Measurements from ENCODE around the gene C19orf33.

The C19orf33 gene

DNA sequence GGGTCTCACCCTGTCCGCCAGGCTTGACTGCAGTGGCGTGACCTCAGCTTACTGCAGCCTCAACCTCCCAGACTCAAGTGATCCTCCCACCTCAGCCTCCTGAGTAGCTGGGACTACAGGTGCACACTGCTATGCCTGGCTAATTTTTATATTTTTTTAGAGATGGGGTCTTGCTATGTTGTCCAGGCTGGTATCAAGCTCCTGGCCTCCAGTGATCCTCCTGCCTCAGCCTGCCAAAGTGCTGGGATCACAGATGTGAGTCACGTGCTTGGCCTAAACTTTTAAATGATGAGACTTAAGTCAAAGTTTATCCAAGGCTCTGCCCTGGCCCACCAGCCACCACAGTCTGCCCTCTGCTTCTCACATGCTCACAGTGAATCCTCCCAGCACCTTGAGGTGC lies 2.2 kb downstream of the C19orf33 start:
- Histone ChIP-seq H2AFZ (ENCODE audit: low read length) (no peak overlapping the region), H3K4me1 (ENCODE audit: insufficient read depth, low read length, poor library complexity, severe bottlenecking) (peaks cover 5% of the 10 kb centered on the region), H3K9me3 (ENCODE audit: insufficient read depth, low read depth, low read length) (no peaks in the 10 kb centered on the region), H3K27me3 (ENCODE audit: insufficient read depth, low read length, poor library complexity, severe bottlenecking) (no peaks in the 10 kb centered on the region), H3K9me2 (replicated peaks; ENCODE audit: low read depth, low read length) (no peaks in the 10 kb centered on the region), H3K9ac (ENCODE audit: low read depth, low read length, poor library complexity, severe bottlenecking) (no peak overlapping the region), H3K4me3 (ENCODE audit: low read length, poor library complexity, severe bottlenecking) (no peak overlapping the region), H4K20me1 (ENCODE audit: insufficient read depth, low read length, poor library complexity, severe bottlenecking) (peaks cover 3% of the 10 kb centered on the region), H3K4me2 (ENCODE audit: low read depth, low read length, poor library complexity, severe bottlenecking) (no peak overlapping the region), H3F3A (ENCODE audit: low read depth) (no peaks in the 10 kb centered on the region), H3K36me3 (ENCODE audit: insufficient read depth, low read length) (peaks cover 25% of the 10 kb centered on the region; the same call in 1 of the 2 replicates), H3K79me2 (ENCODE audit: insufficient read depth, low read length) (peaks cover 3% of the 10 kb centered on the region; the same call in 1 of the 2 replicates)
- TF ChIP-seq EZH2phosphoT487 (IDR thresholded peaks at IDR 0.05; ENCODE audit: borderline replicate concordance) = no peak
- TF ChIP-seq, protein P1, sequence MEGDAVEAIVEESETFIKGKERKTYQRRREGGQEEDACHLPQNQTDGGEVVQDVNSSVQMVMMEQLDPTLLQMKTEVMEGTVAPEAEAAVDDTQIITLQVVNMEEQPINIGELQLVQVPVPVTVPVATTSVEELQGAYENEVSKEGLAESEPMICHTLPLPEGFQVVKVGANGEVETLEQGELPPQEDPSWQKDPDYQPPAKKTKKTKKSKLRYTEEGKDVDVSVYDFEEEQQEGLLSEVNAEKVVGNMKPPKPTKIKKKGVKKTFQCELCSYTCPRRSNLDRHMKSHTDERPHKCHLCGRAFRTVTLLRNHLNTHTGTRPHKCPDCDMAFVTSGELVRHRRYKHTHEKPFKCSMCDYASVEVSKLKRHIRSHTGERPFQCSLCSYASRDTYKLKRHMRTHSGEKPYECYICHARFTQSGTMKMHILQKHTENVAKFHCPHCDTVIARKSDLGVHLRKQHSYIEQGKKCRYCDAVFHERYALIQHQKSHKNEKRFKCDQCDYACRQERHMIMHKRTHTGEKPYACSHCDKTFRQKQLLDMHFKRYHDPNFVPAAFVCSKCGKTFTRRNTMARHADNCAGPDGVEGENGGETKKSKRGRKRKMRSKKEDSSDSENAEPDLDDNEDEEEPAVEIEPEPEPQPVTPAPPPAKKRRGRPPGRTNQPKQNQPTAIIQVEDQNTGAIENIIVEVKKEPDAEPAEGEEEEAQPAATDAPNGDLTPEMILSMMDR (conservative IDR thresholded peaks at IDR 0.05; ENCODE audit: low read length) = no peak

GRCh38 chr19:38307076-38307475 lies 3.0 kb downstream of the C19orf33 start:
- Histone ChIP-seq H3K27me3 (ENCODE audit: insufficient read depth, low read length, poor library complexity, severe bottlenecking) (no peaks in the 10 kb centered on the region), H4K20me1 (ENCODE audit: insufficient read depth, low read length, poor library complexity, severe bottlenecking) (peaks cover 5% of the 10 kb centered on the region), H3K36me3 (ENCODE audit: insufficient read depth, low read length) (peaks cover 25% of the 10 kb centered on the region; the same call in 1 of the 2 replicates), H3K4me3 (ENCODE audit: low read length, poor library complexity, severe bottlenecking) (no peak overlapping the region), H3K4me2 (ENCODE audit: low read depth, low read length, poor library complexity, severe bottlenecking) (no peak overlapping the region), H2AFZ (ENCODE audit: low read length) (no peak overlapping the region), H3K9ac (ENCODE audit: low read depth, low read length, poor library complexity, severe bottlenecking) (no peak overlapping the region), H3K9me3 (ENCODE audit: insufficient read depth, low read depth, low read length) (no peaks in the 10 kb centered on the region), H3K79me2 (ENCODE audit: insufficient read depth, low read length) (peaks cover 10% of the 10 kb centered on the region; the same call in 1 of the 2 replicates), H3F3A (ENCODE audit: low read depth) (no peaks in the 10 kb centered on the region), H3K4me1 (ENCODE audit: insufficient read depth, low read length, poor library complexity, severe bottlenecking) (peaks cover 5% of the 10 kb centered on the region), H3K9me2 (replicated peaks; ENCODE audit: low read depth, low read length) (no peaks in the 10 kb centered on the region)
- no peak for TF ChIP-seq EZH2phosphoT487 (IDR thresholded peaks at IDR 0.05; ENCODE audit: borderline replicate concordance)
- TF ChIP-seq, protein P1 (conservative IDR thresholded peaks at IDR 0.05; ENCODE audit: low read length) = no peak

DNA sequence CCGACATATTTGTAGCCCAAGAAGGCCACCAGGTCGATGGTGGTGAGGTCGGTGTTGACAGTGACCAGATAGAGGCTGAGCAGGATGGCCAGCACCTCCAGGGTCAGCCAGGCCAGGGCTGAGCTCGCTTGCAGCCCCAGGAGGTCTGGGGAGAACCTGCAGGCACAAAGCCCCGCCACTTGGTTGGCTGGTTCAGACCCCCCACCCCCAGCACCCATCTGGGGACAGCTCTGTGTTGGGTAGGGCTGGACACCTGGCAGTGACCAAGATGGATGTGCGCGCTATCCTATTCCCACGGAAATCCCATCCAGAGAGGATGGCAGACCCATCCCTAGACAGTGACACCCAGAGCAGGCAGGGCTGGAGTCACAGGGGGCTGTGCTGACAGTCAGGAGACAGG lies 3.5 kb downstream of the C19orf33 start:
- Histone ChIP-seq H2AFZ (ENCODE audit: low read length) (no peak overlapping the region), H3K27me3 (ENCODE audit: insufficient read depth, low read length, poor library complexity, severe bottlenecking) (no peaks in the 10 kb centered on the region), H3K4me3 (ENCODE audit: low read length, poor library complexity, severe bottlenecking) (no peak overlapping the region), H3K4me2 (ENCODE audit: low read depth, low read length, poor library complexity, severe bottlenecking) (no peak overlapping the region), H3K79me2 (ENCODE audit: insufficient read depth, low read length) (peaks cover 15% of the 10 kb centered on the region; the same call in 1 of the 2 replicates), H3K4me1 (ENCODE audit: insufficient read depth, low read length, poor library complexity, severe bottlenecking) (peaks cover 5% of the 10 kb centered on the region), H3K9me3 (ENCODE audit: insufficient read depth, low read depth, low read length) (no peaks in the 10 kb centered on the region), H3K9me2 (replicated peaks; ENCODE audit: low read depth, low read length) (no peaks in the 10 kb centered on the region), H3K9ac (ENCODE audit: low read depth, low read length, poor library complexity, severe bottlenecking) (no peak overlapping the region), H4K20me1 (ENCODE audit: insufficient read depth, low read length, poor library complexity, severe bottlenecking) (peaks cover 5% of the 10 kb centered on the region), H3F3A (ENCODE audit: low read depth) (no peaks in the 10 kb centered on the region), H3K36me3 (ENCODE audit: insufficient read depth, low read length) (peaks cover 25% of the 10 kb centered on the region; the same call in 1 of the 2 replicates)
- TF ChIP-seq, protein P1 (conservative IDR thresholded peaks at IDR 0.05; ENCODE audit: low read length) = no peak
- no peak for TF ChIP-seq EZH2phosphoT487 (IDR thresholded peaks at IDR 0.05; ENCODE audit: borderline replicate concordance)
